K562 (cell line): Measurements from ENCODE around the gene ZC3H7B. TPM values are rescaled to one million over a fixed set of nuclear protein-coding genes. Genes with fewer than 3 reads are reported as not detected.

Experiments
- ATAC-seq: fragments of 200-7000 bp; cut with Tn5 transposase; 3 replicates; pipeline ENCODE4 v1.9.1; 2020; ENCODE audit warnings: moderate library complexity
- BruUV-seq: library from RNA; stranded (reverse); fragments of 400-500 nt; replicated peaks from 2 replicates; lab custom pipeline; 2021; lab: Mats Ljungman, UMichigan
- CTCF ChIA-PET: fragments of 300-600 bp; formaldehyde crosslinking; extraction: SDS; loops from one replicate; lab custom pipeline; 2021; ENCODE audit warnings: low intra/inter-chr PET ratio; lab: Yijun Ruan, JAX
- POLR2A ChIA-PET: fragments of 300-600, 350-650 bp; sonication (Branson Sonifier 250); formaldehyde crosslinking; extraction: SDS; loops from one replicate; lab custom pipeline; 2021; ENCODE audit warnings: antibody characterized with exemption, inconsistent platforms; lab: Yijun Ruan, JAX
- DNase-seq, 4 experiments: peaks; one replicate each; pipeline versions ENCODE4 v3.0.0 to v3.0.0-alpha.2; 2011 to 2018; ENCODE audit warnings: low spot score in 3 of 4, mixed read lengths in 3 of 4; ENCODE audit errors: extremely low read depth in 1 of 4
- FAIRE-seq: peaks from 2 replicates; lab custom pipeline; 2011; peaks lifted over from hg19 to GRCh38; lab: Jason Lieb, UNC
- H2AFZ ChIP-seq: 2 replicates; pipeline ENCODE4 v1.6.0; 2011; ENCODE audit warnings: low read depth, low read length, control low read depth, inconsistent platforms
- H3K27ac ChIP-seq: fragments of 200-600 bp; 3 replicates; pipeline ENCODE4 v1.8.0; 2011; ENCODE audit warnings: low read depth, mild to moderate bottlenecking, control low read depth, inconsistent platforms, low read length, moderate library complexity, mixed read lengths; ENCODE audit errors: extremely low read depth
- H3K27me3 ChIP-seq, 2 experiments: fragments of 300-600 bp in 1 of 2; 2 replicates in 1 of 2; 3 replicates in 1 of 2; pipeline versions ENCODE4 v1.6.0 to v1.8.0; 2011; ENCODE audit warnings: inconsistent platforms in 2 of 2, low read length in 2 of 2, mild to moderate bottlenecking in 1 of 2, mixed read lengths in 1 of 2, moderate library complexity in 1 of 2; ENCODE audit not compliant: control insufficient read depth in 2 of 2, insufficient read depth in 2 of 2
- H3K36me3 ChIP-seq: fragments of 300-600 bp; 3 replicates; pipeline ENCODE4 v1.8.0; 2011; ENCODE audit warnings: mild to moderate bottlenecking, low read length, inconsistent platforms; ENCODE audit not compliant: control insufficient read depth, insufficient read depth
- H3K4me1 ChIP-seq, 2 experiments: fragments of 200-600 bp in 1 of 2; replicated peaks in 1 of 2; 2 replicates in 1 of 2; 3 replicates in 1 of 2; pipeline versions ENCODE4 v1.5.1 to v1.8.0; 2011; ENCODE audit warnings: inconsistent platforms in 2 of 2, low read length in 2 of 2, mild to moderate bottlenecking in 1 of 2, mixed read lengths in 1 of 2, moderate library complexity in 1 of 2; ENCODE audit not compliant: control insufficient read depth in 2 of 2, insufficient read depth in 2 of 2
- H3K4me2 ChIP-seq: 2 replicates; pipeline ENCODE4 v1.6.1; 2011; ENCODE audit warnings: low read length, control low read depth, inconsistent platforms, mixed read lengths; ENCODE audit not compliant: insufficient read depth
- H3K4me3 ChIP-seq: fragments of 200-600 bp; sonication (generic), shearing (Covaris generic); 2 replicates; pipeline ENCODE4 v1.5.1; 2016; ENCODE audit warnings: control low read depth, inconsistent platforms
- H3K79me2 ChIP-seq: fragments of 200-600 bp; 3 replicates; pipeline ENCODE4 v1.8.0; 2011; ENCODE audit warnings: low read length, inconsistent platforms; ENCODE audit not compliant: control insufficient read depth, insufficient read depth
- H3K9ac ChIP-seq, 2 experiments: 2 replicates each; pipeline versions ENCODE4 v1.6.0 to v1.6.1; 2011; ENCODE audit warnings: low read depth in 2 of 2, low read length in 2 of 2, control low read depth in 1 of 2, inconsistent platforms in 1 of 2, mild to moderate bottlenecking in 1 of 2, mixed read lengths in 1 of 2; ENCODE audit not compliant: insufficient read depth in 1 of 2
- H3K9me1 ChIP-seq: one replicate; pipeline ENCODE4 v1.6.0; 2011; ENCODE audit warnings: inconsistent platforms, mild to moderate bottlenecking, low read length, moderate library complexity; ENCODE audit not compliant: control insufficient read depth, insufficient read depth
- H3K9me3 ChIP-seq: replicated peaks from 2 replicates; pipeline ENCODE4 v1.5.1; 2011; ENCODE audit warnings: low read depth, low read length, inconsistent platforms; ENCODE audit not compliant: control insufficient read depth, insufficient read depth
- H4K20me1 ChIP-seq: replicated peaks from 2 replicates; pipeline ENCODE4 v1.6.1; 2011; ENCODE audit warnings: low read length, inconsistent platforms, mixed read lengths; ENCODE audit not compliant: control insufficient read depth, insufficient read depth
- E2F6 ChIP-seq, 2 experiments: IDR thresholded peaks; 2 replicates each; pipeline ENCODE4 v1.6.1; 2011; ENCODE audit warnings: borderline replicate concordance in 1 of 2, control low read depth in 1 of 2, low read depth in 1 of 2, low read length in 1 of 2, mild to moderate bottlenecking in 1 of 2, mixed read lengths in 1 of 2, moderate library complexity in 1 of 2; ENCODE audit not compliant: insufficient read depth in 1 of 2, insufficient read length in 1 of 2, poor library complexity in 1 of 2, severe bottlenecking in 1 of 2; ENCODE audit errors: extremely low read depth in 1 of 2
- L3MBTL2 ChIP-seq: fragments of 450-650 bp; IDR thresholded peaks from 2 replicates; pipeline ENCODE4 v1.6.1; 2016; ENCODE audit warnings: mild to moderate bottlenecking, moderate library complexity
- ZNF431 ChIP-seq: sonication (generic); formaldehyde crosslinking; IDR thresholded peaks from 2 replicates; pipeline ENCODE4 v1.8.0; 2022; ENCODE audit warnings: mild to moderate bottlenecking, missing genetic modification reagents
- whole genome bisulfite sequencing: fragments of 100-300 bp; shearing (Covaris generic); methylation state at CpG from one replicate; pipeline ENCODE4 v1.1.6; 2016; ENCODE audit warnings: low coverage, mixed read lengths; ENCODE audit not compliant: insufficient coverage; ENCODE audit errors: missing lambda C conversion rate; 5-methylcytosine and 5-hydroxymethylcytosine counted together
- in situ Hi-C: fragments of 300-500 bp; cut with MboI; formaldehyde crosslinking; loops from 4 replicates; pipeline ENCODE4 v1.15.0; 2018; ENCODE audit warnings: inconsistent platforms, mixed read lengths
- intact Hi-C: fragments of 100-400 bp; cut with micrococcal nuclease; formaldehyde crosslinking; loops from 2 replicates; pipeline ENCODE4 v1.14.2; 2022
- polyA plus RNA-seq, 8 experiments: library from polyadenylated mRNA; depleted of rRNA in 4 of 8; stranded (reverse) in 5 of 8; unstranded in 3 of 8; fragments of >200 nt; fragmentation: Nextera tagmentation in 2 of 8; fragmentation: Illumina TruSeq in 1 of 8; extraction: Ambion mirVana in 2 of 8; extraction: Trizol in 1 of 8; gene quantifications; 2 replicates each; pipeline versions ENCODE4 v1.2.1 to v1.2.3, GENCODE V29; 2011 to 2014; ENCODE audit warnings: inconsistent platforms in 1 of 8, missing spikeins in 1 of 8
- total RNA-seq, 7 experiments: library from RNA; depleted of rRNA in 6 of 7; stranded (reverse); fragments of >200 nt in 6 of 7; fragmentation: Illumina TruSeq in 2 of 7; extraction: Trizol in 2 of 7; gene quantifications; 2 replicates each; pipeline versions ENCODE4 v1.2.1 to v1.2.3, GENCODE V29; 2011 to 2021; ENCODE audit warnings: low replicate concordance in 1 of 7

ZC3H7B gene
- total and polyA plus RNA-seq, 9 of the 15 experiments (the other 6 are each of a cell fraction or from before 2014, with no cell fraction given) = 0.07 to 49.8 (median 26.8) TPM

- no peaks in the 10 kb centered on the region for H3K9me1 ChIP-seq
- H3K36me3 ChIP-seq = no peaks in the 10 kb centered on the region
- no peak overlapping the region for H3K4me2 ChIP-seq
- in situ Hi-C loops = no loop called here
- POLR2A ChIA-PET = interaction anchor here (1.0 kb wide), 2 partner anchors 11 to 58 kb away, joined by 3 read pairs; partner anchors contain the start of gene TEF
- H2AFZ ChIP-seq = 0 out of 2 replicates have a peak overlapping the region, but pooled peaks have one; percentile 44
- CTCF ChIA-PET = no interaction called here
- BruUV-seq = no TSS peak
- H3K4me1 ChIP-seq = peaks cover 15 to 38% of the 10 kb centered on the region in 2 experiments; a peak in 4 of 5 replicates
- no peak overlapping the region for H3K4me3 ChIP-seq
- no peaks in the 10 kb centered on the region for H3K79me2 ChIP-seq
- ATAC-seq = no peak
- no peaks in the 10 kb centered on the region for H4K20me1 ChIP-seq
- H3K27me3 ChIP-seq = no peaks in the 10 kb centered on the region
- no peak for DNase-seq
- TF ChIP-seq L3MBTL2 = 0 out of 2 replicates have a peak, but pooled peaks have one; percentile 33
- peak in 1 of 2 experiments; percentile 29 for TF ChIP-seq E2F6 (IDR thresholded peaks at IDR 0.05; ENCODE audit: borderline replicate concordance in 1 of 2, extremely low read depth in 1 of 2, insufficient read depth in 1 of 2, insufficient read length in 1 of 2, low read depth in 1 of 2, low read length in 1 of 2, poor library complexity in 1 of 2, severe bottlenecking in 1 of 2)
- TF ChIP-seq ZNF431 (CRISPR knock-in tag) = no peak
- FAIRE-seq = no peak
- no peak overlapping the region for H3K27ac ChIP-seq
- H3K9ac ChIP-seq = no peak overlapping the region; a peak in 1 of 4 replicates
- WGBS = 11% methylated on average over 4 of the region's 9 CpGs
- no peaks in the 10 kb centered on the region for H3K9me3 ChIP-seq
- intact Hi-C loops = no loop called here
Measured at GRCh38 chr22:41369837-41370236, 68.5 kb downstream of the ZC3H7B start.
